Measurements from ENCODE around the gene DYRK3. TPM values are rescaled to one million over a fixed set of nuclear protein-coding genes. Genes with fewer than 3 reads are reported as not detected.

The DYRK3 gene
- total and polyA plus RNA-seq, 7 donors = 0.60 to 7.8 (median 3.2) TPM

DNA sequence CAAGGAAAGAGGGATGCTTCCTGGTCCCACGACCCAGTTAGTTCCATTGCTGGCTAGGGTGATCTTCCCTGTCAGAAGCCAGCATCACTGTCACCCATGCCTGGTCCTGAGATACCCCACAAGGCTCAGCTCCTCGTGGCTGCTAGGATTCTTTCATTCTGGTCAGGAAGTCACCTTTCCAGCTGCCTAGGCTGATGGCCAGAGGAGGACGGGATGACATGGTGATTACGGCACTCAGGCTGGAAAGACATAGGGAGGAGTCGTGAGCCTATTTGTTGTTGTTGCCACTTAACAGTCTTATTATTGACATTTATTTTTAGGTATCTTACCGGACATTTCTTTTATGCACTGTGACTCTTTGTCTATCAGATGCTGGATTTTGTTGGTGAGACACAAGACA is 29.4 kb downstream of the DYRK3 start:
- H3K27me3 ChIP-seq = peaks cover 0 to 5% (median 0%) of the 10 kb centered on the region in 3 donors
- no peak for DNase-seq
- H3K9me3 ChIP-seq = no peaks in the 10 kb centered on the region
- intact Hi-C loops (cut with DNase I) = loop anchor here (1.0 to 5.0 kb wide), 2 partner anchors 29 to 172 kb away; partner anchors contain the start of gene DYRK3
- no peak overlapping the region for H3K4me3 ChIP-seq
- 54 to 69% methylated on average over 6 of the region's 6 CpGs for WGBS, 2 donors
- peaks cover 0 to 15% (median 11%) of the 10 kb centered on the region in 4 donors for H3K4me1 ChIP-seq
- H3K36me3 ChIP-seq = no peaks in the 10 kb centered on the region
- no peak overlapping the region for H3K27ac ChIP-seq
- TF ChIP-seq, protein P1, sequence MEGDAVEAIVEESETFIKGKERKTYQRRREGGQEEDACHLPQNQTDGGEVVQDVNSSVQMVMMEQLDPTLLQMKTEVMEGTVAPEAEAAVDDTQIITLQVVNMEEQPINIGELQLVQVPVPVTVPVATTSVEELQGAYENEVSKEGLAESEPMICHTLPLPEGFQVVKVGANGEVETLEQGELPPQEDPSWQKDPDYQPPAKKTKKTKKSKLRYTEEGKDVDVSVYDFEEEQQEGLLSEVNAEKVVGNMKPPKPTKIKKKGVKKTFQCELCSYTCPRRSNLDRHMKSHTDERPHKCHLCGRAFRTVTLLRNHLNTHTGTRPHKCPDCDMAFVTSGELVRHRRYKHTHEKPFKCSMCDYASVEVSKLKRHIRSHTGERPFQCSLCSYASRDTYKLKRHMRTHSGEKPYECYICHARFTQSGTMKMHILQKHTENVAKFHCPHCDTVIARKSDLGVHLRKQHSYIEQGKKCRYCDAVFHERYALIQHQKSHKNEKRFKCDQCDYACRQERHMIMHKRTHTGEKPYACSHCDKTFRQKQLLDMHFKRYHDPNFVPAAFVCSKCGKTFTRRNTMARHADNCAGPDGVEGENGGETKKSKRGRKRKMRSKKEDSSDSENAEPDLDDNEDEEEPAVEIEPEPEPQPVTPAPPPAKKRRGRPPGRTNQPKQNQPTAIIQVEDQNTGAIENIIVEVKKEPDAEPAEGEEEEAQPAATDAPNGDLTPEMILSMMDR (IDR thresholded peaks at IDR 0.05) = no peak
- TF ChIP-seq POLR2AphosphoS5 (IDR thresholded peaks at IDR 0.05) = no peak
- no peak for TF ChIP-seq POLR2A (IDR thresholded peaks at IDR 0.05)
- TF ChIP-seq EP300 (IDR thresholded peaks at IDR 0.05) = no peak

- no peaks in the 10 kb centered on the region for H3K9me3 ChIP-seq
- H3K4me3 ChIP-seq = no peak overlapping the region
- intact Hi-C loops (cut with DNase I) = loop anchor here (5.0 kb wide), 1 partner anchor 174 kb away; no protein-coding TSS in a partner anchor
- H3K27ac ChIP-seq = no peak overlapping the region
- no peak for DNase-seq
- no peak for TF ChIP-seq POLR2AphosphoS5 (IDR thresholded peaks at IDR 0.05)
- TF ChIP-seq, protein P1 (IDR thresholded peaks at IDR 0.05) = no peak
- TF ChIP-seq POLR2A (IDR thresholded peaks at IDR 0.05) = no peak
- no peak for TF ChIP-seq EP300 (IDR thresholded peaks at IDR 0.05)
- peaks cover 0 to 15% (median 11%) of the 10 kb centered on the region in 4 donors for H3K4me1 ChIP-seq
- 94 to 98% methylated on average over 3 of the region's 3 CpGs for WGBS, 2 donors
- no peaks in the 10 kb centered on the region for H3K36me3 ChIP-seq
- H3K27me3 ChIP-seq = no peaks in the 10 kb centered on the region
These were observed 30.8 kb downstream of the DYRK3 start for GRCh38 chr1:206666031-206666561.

DNA sequence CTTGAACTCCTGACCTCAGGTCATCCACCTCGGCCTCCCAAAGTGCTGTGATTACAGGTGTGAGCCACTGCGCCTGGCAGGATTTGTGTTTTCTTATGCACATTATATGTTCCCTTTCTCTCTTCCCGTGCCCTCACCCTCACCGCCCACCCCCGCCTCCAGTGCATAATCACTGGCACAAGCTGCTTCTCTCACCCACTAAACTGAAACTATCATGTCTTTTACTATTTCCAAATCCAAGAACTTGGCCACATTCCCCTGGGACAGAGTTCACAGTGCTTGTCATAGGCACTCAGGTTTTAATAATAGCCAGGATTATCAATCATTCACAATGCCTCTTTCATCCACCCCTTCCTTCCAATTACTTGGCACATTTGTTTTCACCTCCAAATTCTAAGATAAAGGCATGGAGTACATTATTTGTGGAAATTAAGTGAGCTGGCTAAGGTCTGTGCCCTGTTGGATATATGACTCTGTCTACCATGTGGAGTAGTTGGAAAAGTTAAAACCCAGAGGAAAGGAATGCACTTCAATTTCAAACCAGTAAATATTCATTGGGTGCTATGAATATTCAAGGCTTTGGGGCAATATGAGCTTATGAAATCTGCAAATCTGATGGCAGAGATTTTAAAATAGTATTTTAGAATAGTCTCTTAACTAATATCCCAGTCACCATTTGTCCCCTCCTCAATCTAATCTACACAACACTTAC is 31.8 kb downstream of the DYRK3 start:
- TF ChIP-seq POLR2AphosphoS5 (IDR thresholded peaks at IDR 0.05) (no peak), EP300 (IDR thresholded peaks at IDR 0.05) (no peak)
- TF ChIP-seq, protein P1 (IDR thresholded peaks at IDR 0.05) = no peak
- peaks cover 0 to 16% (median 13%) of the 10 kb centered on the region in 4 donors for H3K4me1 ChIP-seq
- no peaks in the 10 kb centered on the region for H3K36me3 ChIP-seq
- no peaks in the 10 kb centered on the region for H3K27me3 ChIP-seq
- intact Hi-C loops (cut with DNase I) = loop anchor here (5.0 kb wide), 1 partner anchor 175 kb away; no protein-coding TSS in a partner anchor
- WGBS, 2 donors = 56 to 76% methylated on average over 5 of the region's 5 CpGs
- no peak overlapping the region for H3K4me3 ChIP-seq
- H3K27ac ChIP-seq = no peak overlapping the region
- DNase-seq = no peak
- H3K9me3 ChIP-seq = no peaks in the 10 kb centered on the region

DNA sequence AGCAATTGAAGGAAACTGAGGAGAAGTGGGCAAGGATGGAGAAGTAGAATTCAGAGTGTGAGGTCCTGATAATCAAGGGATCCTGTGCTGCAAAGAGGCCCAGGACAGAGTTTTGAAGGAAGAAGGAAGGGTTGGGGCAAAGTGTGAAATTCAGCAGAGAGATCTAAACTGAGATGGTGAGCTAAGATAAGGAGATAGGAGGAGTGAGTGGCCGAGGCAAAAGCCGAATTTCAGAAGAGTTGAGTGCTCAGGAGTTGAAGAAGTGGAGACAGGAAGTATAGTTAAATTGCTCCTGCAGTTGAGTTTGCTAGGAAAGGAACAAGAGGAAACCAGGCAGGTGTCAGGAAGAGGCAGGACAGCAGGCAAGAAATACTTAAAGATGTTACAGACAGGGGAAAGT is 33.0 kb downstream of the DYRK3 start:
- WGBS, 2 donors = 36 to 70% methylated on average over 2 of the region's 2 CpGs
- H3K4me1 ChIP-seq = peaks cover 0 to 28% (median 18%) of the 10 kb centered on the region in 4 donors
- no peak overlapping the region for H3K27ac ChIP-seq
- no peak overlapping the region for H3K4me3 ChIP-seq
- intact Hi-C loops (cut with DNase I) = loop anchor here (5.0 kb wide), 1 partner anchor 176 kb away; no protein-coding TSS in a partner anchor
- no peak for TF ChIP-seq EP300 (IDR thresholded peaks at IDR 0.05)
- TF ChIP-seq, protein P1 (IDR thresholded peaks at IDR 0.05) = no peak
- TF ChIP-seq POLR2AphosphoS5 (IDR thresholded peaks at IDR 0.05) = no peak
- TF ChIP-seq POLR2A (IDR thresholded peaks at IDR 0.05) = no peak
- H3K36me3 ChIP-seq = no peaks in the 10 kb centered on the region
- no peaks in the 10 kb centered on the region for H3K9me3 ChIP-seq
- no peak for DNase-seq
- no peaks in the 10 kb centered on the region for H3K27me3 ChIP-seq
